GM12878 (cell line): ENCODE measurements around the gene SMPD4.
"Not testable (repeated sequence)": the region's sequence is repeated elsewhere in the genome, so short reads cannot be mapped to it uniquely, and the experiment has no call there.

Source experiments
- CBX5 ChIP-seq: sonication (generic); IDR thresholded peaks from 2 replicates; pipeline ENCODE4 v1.6.1; 2016; ENCODE audit warnings: low read depth, moderate library complexity, mild to moderate bottlenecking, inconsistent platforms
- CHD4 ChIP-seq: fragments of 200-600 bp; sonication (generic); IDR thresholded peaks from 2 replicates; pipeline ENCODE4 v1.6.1; 2016; ENCODE audit warnings: mild to moderate bottlenecking
- CREB1 ChIP-seq: IDR thresholded peaks from 2 replicates; pipeline ENCODE4 v1.6.1; 2012; ENCODE audit warnings: low read depth, mild to moderate bottlenecking, inconsistent platforms
- CTCF ChIP-seq, 3 experiments: IDR thresholded peaks in 2 of 3; conservative IDR thresholded peaks in 1 of 3; 2 replicates each; pipeline ENCODE4 v1.5.1; 2011; ENCODE audit warnings: low read depth in 3 of 3, low read length in 3 of 3, mild to moderate bottlenecking in 3 of 3, control low read depth in 2 of 3, moderate library complexity in 2 of 3, inconsistent platforms in 1 of 3, mixed read lengths in 1 of 3; ENCODE audit not compliant: control insufficient read depth in 2 of 3, insufficient read depth in 1 of 3; ENCODE audit errors: extremely low read depth in 1 of 3
- ETV6 ChIP-seq, 2 experiments: fragments of 450-650 bp in 1 of 2; IDR thresholded peaks in 1 of 2; conservative IDR thresholded peaks in 1 of 2; 2 replicates each; pipeline ENCODE4 v1.6.1; 2014; ENCODE audit warnings: antibody characterized with exemption in 1 of 2, borderline replicate concordance in 1 of 2, low read depth in 1 of 2, mild to moderate bottlenecking in 1 of 2, moderate library complexity in 1 of 2
- EZH2 ChIP-seq: IDR thresholded peaks from 2 replicates; pipeline ENCODE4 v1.6.1; 2012; ENCODE audit warnings: low read depth, mild to moderate bottlenecking, control low read depth, inconsistent platforms, low read length, borderline replicate concordance; ENCODE audit not compliant: control insufficient read depth
- GABPA ChIP-seq: IDR thresholded peaks from 2 replicates; pipeline ENCODE4 v1.6.1; 2014; ENCODE audit warnings: antibody characterized with exemption, low read depth, mild to moderate bottlenecking, inconsistent platforms
- JUND ChIP-seq: IDR thresholded peaks from 2 replicates; pipeline ENCODE4 v1.6.1; 2012; ENCODE audit warnings: low read depth, mild to moderate bottlenecking, low read length, improper control_type of control experiment, moderate library complexity
- KAT2A ChIP-seq: conservative IDR thresholded peaks from 2 replicates; pipeline ENCODE4 v1.6.1; 2011; ENCODE audit warnings: low read depth, low read length; ENCODE audit not compliant: control insufficient read depth
- MXI1 ChIP-seq: fragments of 150-350 bp; IDR thresholded peaks from 2 replicates; pipeline ENCODE4 v1.6.1; 2011; ENCODE audit warnings: low read depth, mild to moderate bottlenecking, inconsistent platforms, low read length, improper control_type of control experiment
- POLR2A ChIP-seq: IDR thresholded peaks from 2 replicates; pipeline ENCODE4 v1.6.1; 2011; ENCODE audit warnings: low read depth, mild to moderate bottlenecking, low read length
- POU2F2 ChIP-seq: IDR thresholded peaks from 3 replicates; pipeline ENCODE4 v1.6.1; 2011; ENCODE audit warnings: low read depth, mild to moderate bottlenecking, low read length, borderline replicate concordance
- SMARCA5 ChIP-seq: fragments of 450-650 bp; IDR thresholded peaks from 2 replicates; pipeline ENCODE4 v1.6.1; 2017; ENCODE audit warnings: mild to moderate bottlenecking
- SP1 ChIP-seq: IDR thresholded peaks from one replicate; pipeline ENCODE4 v1.6.1; 2011; ENCODE audit warnings: low read depth, low read length

- not testable (repeated sequence) for TF ChIP-seq JUND; EZH2; SP1; CTCF (IDR thresholded peaks at IDR 0.05 in 2 of 3, conservative IDR thresholded peaks at IDR 0.05 in 1 of 3; ENCODE audit: control insufficient read depth in 2 of 3, extremely low read depth in 1 of 3, insufficient read depth in 1 of 3, low read depth in 3 of 3, low read length in 3 of 3); CBX5; GABPA; CHD4; POU2F2; SMARCA5; ETV6 (conservative IDR thresholded peaks at IDR 0.05 in 1 of 2, IDR thresholded peaks at IDR 0.05 in 1 of 2; ENCODE audit: borderline replicate concordance in 1 of 2, low read depth in 1 of 2); KAT2A; POLR2A; MXI1; CREB1
Observed at GRCh38 chr2:130141645-130142370, 39.6 kb downstream of the SMPD4 start.
